Kidney glomerular epithelial cell (primary cell): Measurements from ENCODE around the gene ARHGAP9.

Experiments used
- DNase-seq: peaks from one replicate; lab custom pipeline; 2025; lab: John Stamatoyannopoulos, UW

The ARHGAP9 gene

GRCh38 chr12:57491393-57492280, 12.0 kb upstream of the ARHGAP9 start:
- no peak for DNase-seq

- DNase-seq: no peak
Measured at GRCh38 chr12:57490126-57490525, 10.5 kb upstream of the ARHGAP9 start.

- DNase-seq: no peak
Measured at GRCh38 chr12:57489157-57489641, 9.5 kb upstream of the ARHGAP9 start.

GRCh38 chr12:57488402-57489156, 8.9 kb upstream of the ARHGAP9 start:
- no peak for DNase-seq

GRCh38 chr12:57487597-57488401, 8.1 kb upstream of the ARHGAP9 start, which contains the start of gene MARS1:
MARS1 (plus strand) TSS chr12:57488068; CDS start chr12:57488091, 23 bp downstream.
- DNase-seq: peak; percentile 91

- DNase-seq: no peak
Measured at GRCh38 chr12:57487055-57487596, 7.5 kb upstream of the ARHGAP9 start.

GRCh38 chr12:57485695-57486094, 6.0 kb upstream of the ARHGAP9 start:
- no peak for DNase-seq

- DNase-seq: peak; percentile 88
Measured at GRCh38 chr12:57483466-57483865, 3.8 kb upstream of the ARHGAP9 start.

- DNase-seq: no peak
Measured at GRCh38 chr12:57481671-57482070, 2.0 kb upstream of the ARHGAP9 start.

- DNase-seq: no peak
Measured at GRCh38 chr12:57479043-57479375, 657 bp downstream of the ARHGAP9 start.

- peak; percentile 38 for DNase-seq
Measured at GRCh38 chr12:57477710-57478681, 1.7 kb downstream of the ARHGAP9 start.

- DNase-seq: no peak
Measured at GRCh38 chr12:57476993-57477709, 2.5 kb downstream of the ARHGAP9 start.

- no peak for DNase-seq
Measured at GRCh38 chr12:57476162-57476992, 3.3 kb downstream of the ARHGAP9 start.

- DNase-seq: peak; percentile 7
Measured at GRCh38 chr12:57475271-57476161, 4.2 kb downstream of the ARHGAP9 start.

GRCh38 chr12:57474862-57475261, 4.8 kb downstream of the ARHGAP9 start:
- DNase-seq: no peak

- DNase-seq: no peak
Measured at GRCh38 chr12:57474430-57474829, 5.2 kb downstream of the ARHGAP9 start.

- no peak for DNase-seq
Measured at GRCh38 chr12:57473886-57474285, 5.8 kb downstream of the ARHGAP9 start.

GRCh38 chr12:57473392-57473791, 6.3 kb downstream of the ARHGAP9 start:
- DNase-seq: no peak
